ENCODE data around the gene SCN8A.

GRCh38 chr12:51672334-51672733 is 81.3 kb downstream of the SCN8A start:
- TF ChIP-seq POLR2A (IDR thresholded peaks at IDR 0.05; ENCODE audit: low read depth, low read length) = no peak
- no peak for TF ChIP-seq POLR2AphosphoS5 (IDR thresholded peaks at IDR 0.05; ENCODE audit: low read depth, low read length)
